Ishikawa (cell line): Measurements from ENCODE around the gene NCOA5.

Experiments
- CEBPB ChIP-seq: IDR thresholded peaks from 2 replicates; pipeline ENCODE4 v1.6.1; 2012
- CREB1 ChIP-seq: IDR thresholded peaks from 2 replicates; pipeline ENCODE4 v1.6.1; 2012; ENCODE audit warnings: low read depth
- EGR1 ChIP-seq: IDR thresholded peaks from 2 replicates; pipeline ENCODE4 v1.6.1; 2012
- EP300 ChIP-seq: IDR thresholded peaks from 2 replicates; pipeline ENCODE4 v1.6.1; 2012; ENCODE audit warnings: borderline replicate concordance
- FOXM1 ChIP-seq: IDR thresholded peaks from 2 replicates; pipeline ENCODE4 v1.6.1; 2012; ENCODE audit warnings: low read depth, borderline replicate concordance
- MAX ChIP-seq: IDR thresholded peaks from 2 replicates; pipeline ENCODE4 v1.6.1; 2012
- NFIC ChIP-seq: IDR thresholded peaks from 2 replicates; pipeline ENCODE4 v1.6.1; 2012
- RAD21 ChIP-seq: IDR thresholded peaks from 2 replicates; pipeline ENCODE4 v1.6.1; 2012; ENCODE audit warnings: low read depth
- REST ChIP-seq: IDR thresholded peaks from 2 replicates; pipeline ENCODE4 v1.6.1; 2012; ENCODE audit warnings: low read depth, mild to moderate bottlenecking
- TAF1 ChIP-seq: IDR thresholded peaks from 2 replicates; pipeline ENCODE4 v1.6.1; 2012; ENCODE audit warnings: low read depth, mild to moderate bottlenecking
- TCF12 ChIP-seq: IDR thresholded peaks from 2 replicates; pipeline ENCODE4 v1.6.1; 2012; ENCODE audit warnings: low read depth
- TEAD4 ChIP-seq: IDR thresholded peaks from 2 replicates; pipeline ENCODE4 v1.6.1; 2012
- USF1 ChIP-seq: IDR thresholded peaks from 2 replicates; pipeline ENCODE4 v1.6.1; 2012
- YY1 ChIP-seq: IDR thresholded peaks from 2 replicates; pipeline ENCODE4 v1.6.1; 2012; ENCODE audit warnings: low read depth
- ZBTB7A ChIP-seq: IDR thresholded peaks from 2 replicates; pipeline ENCODE4 v1.6.1; 2012; ENCODE audit warnings: low read depth

The NCOA5 gene

GRCh38 chr20:46134716-46135115 lies 45.0 kb upstream of the NCOA5 start:
- TF ChIP-seq CREB1 (no peak), EP300 (no peak), YY1 (no peak)

- TF ChIP-seq CEBPB (no peak), MAX (no peak), TEAD4 (no peak), RAD21 (no peak), TAF1 (no peak), EP300 (no peak), TCF12 (no peak), ZBTB7A (no peak)
Observed at GRCh38 chr20:46133886-46134654, 44.3 kb upstream of the NCOA5 start.

GRCh38 chr20:46132705-46133120 lies 43.0 kb upstream of the NCOA5 start:
- no peak for TF ChIP-seq ZBTB7A
- peak; percentile 89 for TF ChIP-seq RAD21

- TF ChIP-seq TEAD4, result no peak
- no peak for TF ChIP-seq EGR1
- TF ChIP-seq NFIC, result no peak
- TF ChIP-seq CEBPB, result no peak
- no peak for TF ChIP-seq RAD21
- no peak for TF ChIP-seq MAX
Observed at GRCh38 chr20:46131396-46131795, 41.6 kb upstream of the NCOA5 start.

- no peak for TF ChIP-seq USF1
Observed at GRCh38 chr20:46130534-46130933, 40.8 kb upstream of the NCOA5 start.

- no peak for TF ChIP-seq RAD21
- TF ChIP-seq EP300, result no peak
- TF ChIP-seq EGR1, result no peak
- TF ChIP-seq YY1, result no peak
- TF ChIP-seq USF1, result no peak
- TF ChIP-seq NFIC, result no peak
- no peak for TF ChIP-seq TEAD4
- TF ChIP-seq REST, result no peak
- no peak for TF ChIP-seq TCF12
- no peak for TF ChIP-seq FOXM1
- no peak for TF ChIP-seq MAX
- no peak for TF ChIP-seq ZBTB7A
- TF ChIP-seq CREB1, result no peak
- TF ChIP-seq TAF1, result no peak
- no peak for TF ChIP-seq CEBPB
Observed at GRCh38 chr20:46129955-46130481, 40.3 kb upstream of the NCOA5 start.

- TF ChIP-seq REST, result no peak
- TF ChIP-seq YY1, result no peak
- TF ChIP-seq USF1, result no peak
- TF ChIP-seq EP300, result no peak
- no peak for TF ChIP-seq CREB1
- no peak for TF ChIP-seq EGR1
- TF ChIP-seq ZBTB7A, result no peak
- TF ChIP-seq RAD21, result peak; percentile 62
Observed at GRCh38 chr20:46128310-46129151, 38.8 kb upstream of the NCOA5 start.
